Measurements from ENCODE around the gene ARL2. TPM values are rescaled to one million over a fixed set of nuclear protein-coding genes. Genes with fewer than 3 reads are reported as not detected.

ARL2 gene
- total RNA-seq, 1 experiment from 2014 or later, result 171 TPM

DNA sequence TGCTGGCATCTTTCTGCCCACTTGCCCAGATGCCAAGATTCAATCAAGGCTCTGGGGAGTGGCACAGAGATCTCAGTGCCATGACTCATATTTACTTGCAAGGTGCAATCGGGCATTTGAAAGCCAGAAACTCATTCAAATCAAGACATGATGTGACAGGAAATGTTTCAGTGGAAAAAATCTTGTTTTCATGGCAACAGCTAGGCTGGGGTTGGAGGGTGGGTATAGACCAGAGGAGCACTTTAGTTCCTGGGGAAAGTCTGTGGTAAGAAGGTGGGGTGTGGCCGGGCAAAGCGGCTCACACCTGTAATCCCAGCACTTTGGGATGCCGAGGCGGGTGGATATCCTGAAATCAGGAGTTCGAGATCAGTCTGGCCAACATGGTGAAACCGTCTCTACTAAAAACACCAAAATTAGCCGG lies 43.2 kb upstream of the ARL2 start:
- DNase-seq (ENCODE audit: low spot score), result no peak
- H3K9me3 Mint-ChIP-seq, result no peaks in the 10 kb centered on the region
- CTCF ChIA-PET, result interaction anchor here (0.7 kb wide), 1 partner anchor 577 kb away, joined by 4 read pairs; no protein-coding TSS in a partner anchor
- H3K36me3 Mint-ChIP-seq, result no peaks in the 10 kb centered on the region
- POLR2A ChIA-PET, result no interaction called here
- H3K4me1 Mint-ChIP-seq, result no peaks in the 10 kb centered on the region
- no peak overlapping the region for H3K4me3 Mint-ChIP-seq
- H3K27me3 Mint-ChIP-seq (ENCODE audit: low read depth), result peaks cover 56% of the 10 kb centered on the region
- TF ChIP-seq NR1H2 (CRISPR knock-in tag; IDR thresholded peaks at IDR 0.05), result no peak
- TF ChIP-seq NFYB (CRISPR knock-in tag; conservative IDR thresholded peaks at IDR 0.05; ENCODE audit: low read depth), result no peak
- TF ChIP-seq, protein P1, sequence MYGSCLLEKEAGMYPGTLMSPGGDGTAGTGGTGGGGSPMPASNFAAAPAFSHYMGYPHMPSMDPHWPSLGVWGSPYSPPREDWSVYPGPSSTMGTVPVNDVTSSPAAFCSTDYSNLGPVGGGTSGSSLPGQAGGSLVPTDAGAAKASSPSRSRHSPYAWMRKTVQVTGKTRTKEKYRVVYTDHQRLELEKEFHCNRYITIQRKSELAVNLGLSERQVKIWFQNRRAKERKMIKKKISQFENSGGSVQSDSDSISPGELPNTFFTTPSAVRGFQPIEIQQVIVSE (CRISPR knock-in tag; IDR thresholded peaks at IDR 0.05; ENCODE audit: borderline replicate concordance), result no peak
- TF ChIP-seq, protein P2, sequence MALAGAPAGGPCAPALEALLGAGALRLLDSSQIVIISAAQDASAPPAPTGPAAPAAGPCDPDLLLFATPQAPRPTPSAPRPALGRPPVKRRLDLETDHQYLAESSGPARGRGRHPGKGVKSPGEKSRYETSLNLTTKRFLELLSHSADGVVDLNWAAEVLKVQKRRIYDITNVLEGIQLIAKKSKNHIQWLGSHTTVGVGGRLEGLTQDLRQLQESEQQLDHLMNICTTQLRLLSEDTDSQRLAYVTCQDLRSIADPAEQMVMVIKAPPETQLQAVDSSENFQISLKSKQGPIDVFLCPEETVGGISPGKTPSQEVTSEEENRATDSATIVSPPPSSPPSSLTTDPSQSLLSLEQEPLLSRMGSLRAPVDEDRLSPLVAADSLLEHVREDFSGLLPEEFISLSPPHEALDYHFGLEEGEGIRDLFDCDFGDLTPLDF (CRISPR knock-in tag; IDR thresholded peaks at IDR 0.05), result no peak
- no peak for TF ChIP-seq GRHL2 (CRISPR knock-in tag; IDR thresholded peaks at IDR 0.05; ENCODE audit: insufficient replicate concordance, severe bottlenecking)
- no peak for TF ChIP-seq EMX1 (CRISPR knock-in tag; IDR thresholded peaks at IDR 0.05)
- no peak for TF ChIP-seq ZNF232 (CRISPR knock-in tag; IDR thresholded peaks at IDR 0.05)
- TF ChIP-seq, protein P3, sequence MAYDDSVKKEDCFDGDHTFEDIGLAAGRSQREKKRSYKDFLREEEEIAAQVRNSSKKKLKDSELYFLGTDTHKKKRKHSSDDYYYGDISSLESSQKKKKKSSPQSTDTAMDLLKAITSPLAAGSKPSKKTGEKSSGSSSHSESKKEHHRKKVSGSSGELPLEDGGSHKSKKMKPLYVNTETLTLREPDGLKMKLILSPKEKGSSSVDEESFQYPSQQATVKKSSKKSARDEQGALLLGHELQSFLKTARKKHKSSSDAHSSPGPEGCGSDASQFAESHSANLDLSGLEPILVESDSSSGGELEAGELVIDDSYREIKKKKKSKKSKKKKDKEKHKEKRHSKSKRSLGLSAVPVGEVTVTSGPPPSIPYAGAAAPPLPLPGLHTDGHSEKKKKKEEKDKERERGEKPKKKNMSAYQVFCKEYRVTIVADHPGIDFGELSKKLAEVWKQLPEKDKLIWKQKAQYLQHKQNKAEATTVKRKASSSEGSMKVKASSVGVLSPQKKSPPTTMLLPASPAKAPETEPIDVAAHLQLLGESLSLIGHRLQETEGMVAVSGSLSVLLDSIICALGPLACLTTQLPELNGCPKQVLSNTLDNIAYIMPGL (CRISPR knock-in tag; IDR thresholded peaks at IDR 0.05), result no peak
- TF ChIP-seq CREB1 (CRISPR knock-in tag; IDR thresholded peaks at IDR 0.05), result no peak
- TF ChIP-seq IRF2 (CRISPR knock-in tag; IDR thresholded peaks at IDR 0.05; ENCODE audit: borderline replicate concordance, low read depth), result no peak
- no peak for TF ChIP-seq PRRX2 (CRISPR knock-in tag; IDR thresholded peaks at IDR 0.05)
- no peak for TF ChIP-seq TEAD4 (CRISPR knock-in tag; IDR thresholded peaks at IDR 0.05)
- TF ChIP-seq FOXP1 (CRISPR knock-in tag; IDR thresholded peaks at IDR 0.05; ENCODE audit: borderline replicate concordance), result no peak
- TF ChIP-seq ZNF263 (CRISPR knock-in tag; IDR thresholded peaks at IDR 0.05; ENCODE audit: low read depth), result no peak
- TF ChIP-seq NFATC4 (CRISPR knock-in tag; IDR thresholded peaks at IDR 0.05), result no peak
- TF ChIP-seq, protein P4, sequence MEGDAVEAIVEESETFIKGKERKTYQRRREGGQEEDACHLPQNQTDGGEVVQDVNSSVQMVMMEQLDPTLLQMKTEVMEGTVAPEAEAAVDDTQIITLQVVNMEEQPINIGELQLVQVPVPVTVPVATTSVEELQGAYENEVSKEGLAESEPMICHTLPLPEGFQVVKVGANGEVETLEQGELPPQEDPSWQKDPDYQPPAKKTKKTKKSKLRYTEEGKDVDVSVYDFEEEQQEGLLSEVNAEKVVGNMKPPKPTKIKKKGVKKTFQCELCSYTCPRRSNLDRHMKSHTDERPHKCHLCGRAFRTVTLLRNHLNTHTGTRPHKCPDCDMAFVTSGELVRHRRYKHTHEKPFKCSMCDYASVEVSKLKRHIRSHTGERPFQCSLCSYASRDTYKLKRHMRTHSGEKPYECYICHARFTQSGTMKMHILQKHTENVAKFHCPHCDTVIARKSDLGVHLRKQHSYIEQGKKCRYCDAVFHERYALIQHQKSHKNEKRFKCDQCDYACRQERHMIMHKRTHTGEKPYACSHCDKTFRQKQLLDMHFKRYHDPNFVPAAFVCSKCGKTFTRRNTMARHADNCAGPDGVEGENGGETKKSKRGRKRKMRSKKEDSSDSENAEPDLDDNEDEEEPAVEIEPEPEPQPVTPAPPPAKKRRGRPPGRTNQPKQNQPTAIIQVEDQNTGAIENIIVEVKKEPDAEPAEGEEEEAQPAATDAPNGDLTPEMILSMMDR (IDR thresholded peaks at IDR 0.05), result no peak
- TF ChIP-seq FOXK1 (CRISPR knock-in tag; IDR thresholded peaks at IDR 0.05), result no peak
- TF ChIP-seq KAT7 (CRISPR knock-in tag; IDR thresholded peaks at IDR 0.05; ENCODE audit: borderline replicate concordance), result no peak
- ATAC-seq, result no peak
- H3K27ac Mint-ChIP-seq, result no peak overlapping the region

DNA sequence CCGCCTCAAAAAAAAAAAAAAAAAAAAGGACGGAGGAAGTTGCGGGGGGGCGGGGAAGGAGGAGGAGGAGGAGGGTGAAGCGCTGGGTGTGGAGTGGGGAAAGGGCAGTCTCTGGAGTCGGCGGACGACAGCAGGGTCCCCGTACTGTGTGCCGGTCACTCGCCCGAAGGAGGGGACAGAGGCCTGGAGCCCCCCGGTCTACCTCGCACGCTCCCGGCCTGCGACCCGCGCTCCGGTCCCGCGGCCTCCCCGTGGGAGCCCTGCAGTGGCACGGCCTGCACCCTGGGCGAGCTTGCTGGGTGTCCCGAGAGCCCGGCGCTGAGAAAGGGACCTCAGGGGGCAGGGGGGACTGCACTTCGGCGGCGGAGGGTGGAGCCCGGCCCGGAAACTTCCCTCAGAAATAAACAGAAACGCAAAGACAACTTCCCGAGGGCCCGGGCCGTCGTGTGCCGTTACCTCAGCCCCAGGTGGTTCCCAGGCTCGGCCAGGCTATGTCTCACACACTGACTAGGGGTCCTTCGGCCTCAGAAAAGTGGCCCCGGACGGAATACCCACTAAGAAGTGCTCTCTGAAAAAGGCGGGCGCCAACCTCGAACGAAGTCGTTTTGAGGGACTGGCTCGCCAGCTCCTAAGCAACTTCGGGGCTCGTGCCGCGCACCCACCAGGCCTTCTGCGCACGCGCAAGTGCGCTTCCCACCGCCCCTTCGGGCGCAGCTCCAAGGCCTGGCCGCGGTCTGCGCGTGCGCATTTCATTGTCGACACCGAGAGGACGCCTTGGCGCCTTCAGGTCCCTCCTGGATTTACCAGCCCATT lies 42.3 kb upstream of the ARL2 start, which contains the start of gene MAJIN:
TSS of gene MAJIN (minus strand) at position 688 of the 813 bp plus-strand sequence. CDS start 12,703 bp downstream, outside the sequence.
- ATAC-seq (peak; percentile 81), DNase-seq (ENCODE audit: low spot score) (peak; percentile 81)
- CTCF ChIA-PET, result interaction anchor here (0.7 to 2.2 kb wide), 4 partner anchors 18 to 576 kb away, joined by 3 to 7 read pairs (median 4); partner anchors contain the start of genes BATF2 and GPHA2
- no peak within 1 kb of the TSS for H3K27ac Mint-ChIP-seq
- H3K27me3 Mint-ChIP-seq (ENCODE audit: low read depth), result peaks cover 56% of the 10 kb centered on the region
- POLR2A ChIA-PET, result no interaction called here
- no peak within 1 kb of the TSS for H3K4me3 Mint-ChIP-seq
- TF ChIP-seq MXD4 (CRISPR knock-in tag; IDR thresholded peaks at IDR 0.05; ENCODE audit: borderline replicate concordance) (no peak), TEAD1 (CRISPR knock-in tag; IDR thresholded peaks at IDR 0.05) (0 out of 2 replicates have a peak, but pooled peaks have one; percentile 24), FOXP1 (CRISPR knock-in tag; IDR thresholded peaks at IDR 0.05; ENCODE audit: borderline replicate concordance) (peak; percentile 37; the same call in 1 of the 2 replicates)
- TF ChIP-seq, protein P5, sequence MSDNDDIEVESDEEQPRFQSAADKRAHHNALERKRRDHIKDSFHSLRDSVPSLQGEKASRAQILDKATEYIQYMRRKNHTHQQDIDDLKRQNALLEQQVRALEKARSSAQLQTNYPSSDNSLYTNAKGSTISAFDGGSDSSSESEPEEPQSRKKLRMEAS (CRISPR knock-in tag; IDR thresholded peaks at IDR 0.05), result peak; percentile 78
- TF ChIP-seq, protein P6, sequence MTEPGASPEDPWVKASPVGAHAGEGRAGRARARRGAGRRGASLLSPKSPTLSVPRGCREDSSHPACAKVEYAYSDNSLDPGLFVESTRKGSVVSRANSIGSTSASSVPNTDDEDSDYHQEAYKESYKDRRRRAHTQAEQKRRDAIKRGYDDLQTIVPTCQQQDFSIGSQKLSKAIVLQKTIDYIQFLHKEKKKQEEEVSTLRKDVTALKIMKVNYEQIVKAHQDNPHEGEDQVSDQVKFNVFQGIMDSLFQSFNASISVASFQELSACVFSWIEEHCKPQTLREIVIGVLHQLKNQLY (CRISPR knock-in tag; IDR thresholded peaks at IDR 0.05), result no peak
- H3K9me3 Mint-ChIP-seq, result no peaks in the 10 kb centered on the region
- H3K36me3 Mint-ChIP-seq, result no peaks in the 10 kb centered on the region
- no peaks in the 10 kb centered on the region for H3K4me1 Mint-ChIP-seq

Measured in WTC11 (cell line).